B cell (primary cell): ENCODE data around the gene USB1. TPM values are rescaled to one million over a fixed set of nuclear protein-coding genes. Genes with fewer than 3 reads are reported as not detected.
"Not testable (repeated sequence)": the region's sequence is repeated elsewhere in the genome, so short reads cannot be mapped to it uniquely, and the experiment has no call there.

Source experiments
- ATAC-seq: fragments of 200-7000 bp; cut with Tn5 transposase; one replicate; pipeline ENCODE4 v1.10.0; 2021; ENCODE audit warnings: low read depth, mild to moderate bottlenecking, moderate number of reproducible peaks, moderate library complexity
- CTCF ChIA-PET: fragments of 350-600 bp; sonication (Branson Sonifier 250); formaldehyde crosslinking; loops from one replicate; lab custom pipeline; 2021; ENCODE audit warnings: antibody characterized with exemption, inconsistent platforms; lab: Charles Lee
- POLR2A ChIA-PET: fragments of 350-600 bp; sonication (Branson Sonifier 250); formaldehyde crosslinking; loops from one replicate; lab custom pipeline; 2021; ENCODE audit warnings: antibody characterized with exemption; lab: Charles Lee
- DNase-seq: peaks from one replicate; pipeline ENCODE4 v3.0.0; 2013
- H2AFZ ChIP-seq: 2 replicates; pipeline ENCODE4 v1.6.1; 2012; ENCODE audit warnings: mild to moderate bottlenecking, low read depth, low read length; ENCODE audit not compliant: insufficient read depth, poor library complexity, severe bottlenecking
- H3K27ac ChIP-seq, 2 donors: 1 replicate in 1 of 2; 2 replicates in 1 of 2; pipeline ENCODE4 v1.5.1; 2012 to 2013; ENCODE audit warnings: low read length in 2 of 2, mild to moderate bottlenecking in 2 of 2, moderate library complexity in 1 of 2
- H3K27me3 ChIP-seq, 4 experiments: fragments of 200-600 bp in 1 of 4; sonication (generic) in 1 of 4; replicated peaks in 1 of 4; 1 replicate in 2 of 4; 2 replicates in 2 of 4; pipeline versions ENCODE4 v1.6.1 to v1.7.0; 2013 to 2016; ENCODE audit warnings: low read length in 3 of 4, mild to moderate bottlenecking in 2 of 4, mixed read lengths in 1 of 4, moderate library complexity in 1 of 4; ENCODE audit not compliant: insufficient read depth in 4 of 4, control insufficient read depth in 3 of 4; ENCODE audit errors: control extremely low read depth in 1 of 4
- H3K36me3 ChIP-seq, 2 experiments: replicated peaks in 1 of 2; 1 replicate in 1 of 2; 2 replicates in 1 of 2; pipeline versions ENCODE4 v1.6.1 to v1.7.1; 2013; ENCODE audit warnings: low read length in 1 of 2; ENCODE audit not compliant: insufficient read depth in 2 of 2, control insufficient read depth in 1 of 2; ENCODE audit errors: control extremely low read depth in 1 of 2, extremely low read depth in 1 of 2
- H3K4me1 ChIP-seq, 2 donors: fragments of 200-600 bp in 1 of 2; sonication (generic) in 1 of 2; 1 replicate in 1 of 2; 2 replicates in 1 of 2; pipeline versions ENCODE4 v1.5.1 to v1.6.1; 2013 to 2017; ENCODE audit warnings: low read length in 2 of 2; ENCODE audit not compliant: control insufficient read depth in 2 of 2, insufficient read depth in 2 of 2
- H3K4me2 ChIP-seq: replicated peaks from 2 replicates; pipeline ENCODE3; 2012; ENCODE audit warnings: mild to moderate bottlenecking, low read depth, low read length; ENCODE audit not compliant: poor library complexity, severe bottlenecking
- H3K4me3 ChIP-seq, 5 experiments: fragments of 200-600 bp in 1 of 5; sonication (generic) in 1 of 5; 1 replicate in 3 of 5; 2 replicates in 2 of 5; pipeline versions ENCODE4 v1.5.1 to v1.7.0; 2011 to 2016; ENCODE audit warnings: low read length in 4 of 5, mild to moderate bottlenecking in 4 of 5, low read depth in 2 of 5, control low read depth in 1 of 5, moderate library complexity in 1 of 5; ENCODE audit not compliant: insufficient read depth in 1 of 5; ENCODE audit errors: control extremely low read depth in 1 of 5, extremely low read depth in 1 of 5
- H3K79me2 ChIP-seq: fragments of 200-600 bp; sonication (generic); one replicate; pipeline ENCODE4 v1.6.0; 2016; ENCODE audit warnings: low read length; ENCODE audit not compliant: control insufficient read depth, insufficient read depth
- H3K9ac ChIP-seq: fragments of 200-600 bp; sonication (generic); 2 replicates; pipeline ENCODE4 v1.6.1; 2017; ENCODE audit warnings: mild to moderate bottlenecking, low read length, moderate library complexity
- H3K9me3 ChIP-seq, 3 donors: one replicate each; pipeline versions ENCODE4 v1.6.1 to v1.7.1; 2013; ENCODE audit warnings: low read length in 2 of 3; ENCODE audit not compliant: control insufficient read depth in 2 of 3, insufficient read depth in 1 of 3; ENCODE audit errors: control extremely low read depth in 1 of 3
- H4K20me1 ChIP-seq: 2 replicates; pipeline ENCODE4 v1.6.0; 2012; ENCODE audit warnings: mild to moderate bottlenecking, low read length; ENCODE audit not compliant: insufficient read depth, control insufficient read depth, poor library complexity, severe bottlenecking
- H3K27ac Mint-ChIP-seq: one replicate; pipeline ENCODE4 v1.8.0; 2021; ENCODE audit warnings: mixed read lengths
- H3K27me3 Mint-ChIP-seq: one replicate; pipeline ENCODE4 v1.8.0; 2021; ENCODE audit warnings: mixed read lengths
- H3K4me1 Mint-ChIP-seq: one replicate; pipeline ENCODE4 v1.8.0; 2021; ENCODE audit warnings: mixed read lengths
- H3K4me3 Mint-ChIP-seq: one replicate; pipeline ENCODE4 v1.8.0; 2021; ENCODE audit warnings: mixed read lengths
- H3K9me3 Mint-ChIP-seq: one replicate; pipeline ENCODE4 v1.8.0; 2022; ENCODE audit warnings: mixed read lengths; ENCODE audit not compliant: insufficient read depth
- EZH2 ChIP-seq: IDR thresholded peaks from 2 replicates; pipeline ENCODE4 v1.6.1; 2012; ENCODE audit warnings: borderline replicate concordance, low read depth, mild to moderate bottlenecking, moderate library complexity, low read length; ENCODE audit not compliant: insufficient read depth, poor library complexity, severe bottlenecking
- WGBS: methylation state at CpG from one replicate; pipeline ENCODE4 v1.1.5; 2013; ENCODE audit warnings: missing lambda C conversion rate; ENCODE audit not compliant: insufficient coverage; 5-methylcytosine and 5-hydroxymethylcytosine counted together
- intact Hi-C: fragments of 100-400 bp; cut with micrococcal nuclease; formaldehyde crosslinking; loops from one replicate; pipeline ENCODE4 v1.10.0; 2022
- polyA plus RNA-seq: library from polyadenylated mRNA; depleted of rRNA; stranded (reverse); fragments of >200 nt; gene quantifications from 2 replicates; pipeline ENCODE4 v1.2.3, GENCODE V29; 2012
- total RNA-seq, 2 donors: library from RNA; stranded (reverse); fragments of 120-200 nt in 1 of 2; gene quantifications; 1 replicate in 1 of 2; 2 replicates in 1 of 2; pipeline versions ENCODE4 v1.2.3 to v1.2.4, GENCODE V29; 2013 to 2022
- TF ChIP-seq, protein P1 (sequence below): fragments of 200-600 bp; IDR thresholded peaks from one replicate; pipeline ENCODE4 v1.8.0; 2022; ENCODE audit warnings: antibody characterized with exemption, mild to moderate bottlenecking

USB1 gene
- total and polyA plus RNA-seq, 2 donors (not counting 1 experiment from before 2014, with no cell fraction given), result 32.8 to 37.0 TPM

DNA sequence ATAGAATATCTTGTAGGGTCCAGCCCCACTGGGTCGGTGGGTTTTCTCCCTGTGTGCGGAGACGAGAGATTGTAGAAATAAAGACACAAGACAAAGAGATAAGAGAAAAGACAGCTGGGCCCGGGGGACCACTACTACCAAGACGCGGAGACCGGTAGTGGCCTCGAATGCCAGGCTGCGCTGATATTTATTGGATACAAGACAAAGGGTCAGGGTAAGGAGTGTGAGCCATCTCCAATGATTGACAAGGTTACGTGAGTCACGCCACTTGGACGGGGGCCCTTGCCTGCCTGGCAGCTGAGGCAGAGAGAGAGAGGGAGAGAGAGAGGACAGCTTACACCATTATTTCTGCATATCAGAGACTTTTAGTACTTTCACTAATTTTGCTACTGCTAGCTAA is 3.5 kb downstream of the USB1 start:
- H3K9me3 ChIP-seq, H3K9ac ChIP-seq, H3K27ac Mint-ChIP-seq, H3K79me2 ChIP-seq, ATAC-seq, H3K4me3 ChIP-seq, H2AFZ ChIP-seq, H3K4me3 Mint-ChIP-seq, DNase-seq, H4K20me1 ChIP-seq, POLR2A ChIA-PET, H3K27me3 ChIP-seq, H3K9me3 Mint-ChIP-seq, H3K27me3 Mint-ChIP-seq, H3K36me3 ChIP-seq, H3K27ac ChIP-seq, H3K4me2 ChIP-seq: not testable (repeated sequence)
- H3K4me1 ChIP-seq, result peaks cover 6 to 12% of the 10 kb centered on the region in 2 donors
- intact Hi-C loops, result loop anchor here (1.0 to 10.0 kb wide), 7 partner anchors 16 to 760 kb away; partner anchors contain the start of genes ARL2BP, CSNK2A2, GOT2 and POLR2C
- H3K4me1 Mint-ChIP-seq, result peaks cover 22% of the 10 kb centered on the region
- CTCF ChIA-PET, result interaction anchor here (0.8 to 4.6 kb wide), 5 partner anchors 12 to 248 kb away, joined by 3 to 34 read pairs (median 4); no protein-coding TSS in a partner anchor
- WGBS, result 97% methylated on average over 5 of the region's 12 CpGs

DNA sequence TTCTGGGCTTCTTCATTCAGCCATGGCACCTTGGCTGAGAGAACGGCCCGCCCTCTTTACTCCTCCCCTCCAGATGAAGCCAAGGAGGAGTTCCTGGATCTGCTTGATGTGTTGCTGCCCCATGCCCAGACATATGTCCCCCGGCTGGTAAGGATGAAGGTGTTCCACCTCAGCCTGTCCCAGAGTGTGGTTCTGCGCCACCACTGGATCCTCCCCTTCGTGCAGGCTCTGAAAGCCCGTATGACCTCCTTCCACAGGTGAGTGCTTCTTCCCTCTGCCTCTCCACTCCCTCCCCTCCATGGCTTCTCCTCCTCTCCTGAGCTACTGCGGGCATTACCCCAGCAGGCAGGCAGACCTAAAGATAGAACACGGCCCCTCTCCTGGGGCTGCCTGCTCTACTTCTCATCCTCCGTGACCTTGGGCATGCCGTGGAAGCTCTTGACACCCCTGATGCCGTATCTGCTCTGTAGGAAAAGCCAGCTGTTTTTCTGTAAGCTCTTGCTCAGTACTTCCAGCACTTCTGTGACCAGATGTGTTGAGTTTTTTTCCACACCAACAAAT is 8.7 kb downstream of the USB1 start:
- no peak overlapping the region for H3K4me2 ChIP-seq
- H3K27me3 ChIP-seq, result no peaks in the 10 kb centered on the region
- ATAC-seq (no peak), DNase-seq (no peak)
- peaks cover 3% of the 10 kb centered on the region for H3K4me1 Mint-ChIP-seq
- H4K20me1 ChIP-seq, result no peaks in the 10 kb centered on the region
- no peaks in the 10 kb centered on the region for H3K27me3 Mint-ChIP-seq
- no peak overlapping the region for H3K9ac ChIP-seq
- no peak overlapping the region for H3K27ac Mint-ChIP-seq
- intact Hi-C loops, result loop anchor here (10.0 kb wide), 2 partner anchors 725 to 765 kb away; partner anchors contain the start of genes ARL2BP and GOT2
- ChIA-PET POLR2A (no interaction called here), CTCF (no interaction called here)
- H3K9me3 Mint-ChIP-seq, result no peaks in the 10 kb centered on the region
- no peaks in the 10 kb centered on the region for H3K4me1 ChIP-seq
- H3K79me2 ChIP-seq, result peaks cover 4% of the 10 kb centered on the region
- H3K27ac ChIP-seq, result no peak overlapping the region
- H3K36me3 ChIP-seq, result peaks cover 3 to 32% of the 10 kb centered on the region in 2 experiments
- H3K9me3 ChIP-seq, result peaks cover 0 to 5% (median 0%) of the 10 kb centered on the region in 3 donors
- WGBS, result 96% methylated on average over 9 of the region's 11 CpGs
- H2AFZ ChIP-seq, result no peak overlapping the region
- TF ChIP-seq, protein P1, sequence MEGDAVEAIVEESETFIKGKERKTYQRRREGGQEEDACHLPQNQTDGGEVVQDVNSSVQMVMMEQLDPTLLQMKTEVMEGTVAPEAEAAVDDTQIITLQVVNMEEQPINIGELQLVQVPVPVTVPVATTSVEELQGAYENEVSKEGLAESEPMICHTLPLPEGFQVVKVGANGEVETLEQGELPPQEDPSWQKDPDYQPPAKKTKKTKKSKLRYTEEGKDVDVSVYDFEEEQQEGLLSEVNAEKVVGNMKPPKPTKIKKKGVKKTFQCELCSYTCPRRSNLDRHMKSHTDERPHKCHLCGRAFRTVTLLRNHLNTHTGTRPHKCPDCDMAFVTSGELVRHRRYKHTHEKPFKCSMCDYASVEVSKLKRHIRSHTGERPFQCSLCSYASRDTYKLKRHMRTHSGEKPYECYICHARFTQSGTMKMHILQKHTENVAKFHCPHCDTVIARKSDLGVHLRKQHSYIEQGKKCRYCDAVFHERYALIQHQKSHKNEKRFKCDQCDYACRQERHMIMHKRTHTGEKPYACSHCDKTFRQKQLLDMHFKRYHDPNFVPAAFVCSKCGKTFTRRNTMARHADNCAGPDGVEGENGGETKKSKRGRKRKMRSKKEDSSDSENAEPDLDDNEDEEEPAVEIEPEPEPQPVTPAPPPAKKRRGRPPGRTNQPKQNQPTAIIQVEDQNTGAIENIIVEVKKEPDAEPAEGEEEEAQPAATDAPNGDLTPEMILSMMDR, result no peak
- TF ChIP-seq EZH2, result no peak
- H3K4me3 Mint-ChIP-seq, result no peak overlapping the region
- H3K4me3 ChIP-seq, result no peak overlapping the region
